Measurements from ENCODE around the gene STK35. TPM values are rescaled to one million over a fixed set of nuclear protein-coding genes. Genes with fewer than 3 reads are reported as not detected.

Gene STK35
- total and polyA plus RNA-seq, 9 donors: 5.1 to 20.2 (median 13.2) TPM

DNA sequence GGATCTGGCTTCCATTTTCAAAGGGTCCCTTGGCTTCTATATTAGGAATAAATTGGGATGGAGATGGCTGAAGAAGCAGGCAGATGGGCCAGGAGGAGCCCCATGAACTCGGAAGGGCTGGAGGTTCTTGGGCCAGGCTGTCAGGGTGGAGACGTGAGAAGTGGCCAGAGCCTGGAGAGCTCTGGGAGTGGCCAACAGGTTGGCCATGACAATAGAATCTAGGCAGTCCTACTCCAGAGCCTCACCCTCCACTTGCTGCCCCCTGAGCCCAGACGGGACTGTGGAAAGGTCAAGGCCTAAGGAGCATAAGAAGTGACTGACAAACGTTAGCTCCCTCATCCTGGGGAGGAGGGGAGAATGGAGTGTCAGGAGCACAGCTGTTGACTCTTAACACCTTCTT, 62.1 kb downstream of the STK35 start:
- no peak for DNase-seq
- H3K4me1 ChIP-seq (ENCODE audit: insufficient read depth): no peaks in the 10 kb centered on the region
- H3K36me3 ChIP-seq: no peaks in the 10 kb centered on the region
- H3K9me3 ChIP-seq: no peaks in the 10 kb centered on the region
- TF ChIP-seq, protein P1, sequence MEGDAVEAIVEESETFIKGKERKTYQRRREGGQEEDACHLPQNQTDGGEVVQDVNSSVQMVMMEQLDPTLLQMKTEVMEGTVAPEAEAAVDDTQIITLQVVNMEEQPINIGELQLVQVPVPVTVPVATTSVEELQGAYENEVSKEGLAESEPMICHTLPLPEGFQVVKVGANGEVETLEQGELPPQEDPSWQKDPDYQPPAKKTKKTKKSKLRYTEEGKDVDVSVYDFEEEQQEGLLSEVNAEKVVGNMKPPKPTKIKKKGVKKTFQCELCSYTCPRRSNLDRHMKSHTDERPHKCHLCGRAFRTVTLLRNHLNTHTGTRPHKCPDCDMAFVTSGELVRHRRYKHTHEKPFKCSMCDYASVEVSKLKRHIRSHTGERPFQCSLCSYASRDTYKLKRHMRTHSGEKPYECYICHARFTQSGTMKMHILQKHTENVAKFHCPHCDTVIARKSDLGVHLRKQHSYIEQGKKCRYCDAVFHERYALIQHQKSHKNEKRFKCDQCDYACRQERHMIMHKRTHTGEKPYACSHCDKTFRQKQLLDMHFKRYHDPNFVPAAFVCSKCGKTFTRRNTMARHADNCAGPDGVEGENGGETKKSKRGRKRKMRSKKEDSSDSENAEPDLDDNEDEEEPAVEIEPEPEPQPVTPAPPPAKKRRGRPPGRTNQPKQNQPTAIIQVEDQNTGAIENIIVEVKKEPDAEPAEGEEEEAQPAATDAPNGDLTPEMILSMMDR (IDR thresholded peaks at IDR 0.05): no peak
- no peak for TF ChIP-seq POLR2A (IDR thresholded peaks at IDR 0.05)
- TF ChIP-seq EP300 (IDR thresholded peaks at IDR 0.05): no peak
- no peak overlapping the region for H3K4me3 ChIP-seq
- H3K27me3 ChIP-seq: no peaks in the 10 kb centered on the region
- 45 to 54% (median 53%) methylated on average over 4 of the region's 4 CpGs for WGBS, 3 donors
- intact Hi-C loops (cut with DNase I): loop anchor here in 3 of 4 donors (10.0 kb wide), 3 partner anchors 69 to 379 kb away; no protein-coding TSS in a partner anchor
- no peak overlapping the region for H3K27ac ChIP-seq

GRCh38 chr20:2164421-2164820, 62.8 kb downstream of the STK35 start:
- Histone ChIP-seq H3K4me3 (no peak overlapping the region), H3K36me3 (no peaks in the 10 kb centered on the region), H3K27me3 (no peaks in the 10 kb centered on the region), H3K4me1 (ENCODE audit: insufficient read depth) (no peaks in the 10 kb centered on the region), H3K9me3 (no peaks in the 10 kb centered on the region), H3K27ac (no peak overlapping the region)
- TF ChIP-seq POLR2A (IDR thresholded peaks at IDR 0.05): no peak
- TF ChIP-seq, protein P1 (IDR thresholded peaks at IDR 0.05): no peak
- no peak for DNase-seq
- intact Hi-C loops (cut with DNase I): loop anchor here in 3 of 4 donors (10.0 kb wide), 3 partner anchors 70 to 380 kb away; no protein-coding TSS in a partner anchor
- WGBS, 3 donors: 92 to 97% (median 96%) methylated on average over 7 of the region's 7 CpGs

GRCh38 chr20:2164966-2165365, 63.3 kb downstream of the STK35 start:
- H3K27ac ChIP-seq: no peak overlapping the region
- no peaks in the 10 kb centered on the region for H3K36me3 ChIP-seq
- TF ChIP-seq EP300 (IDR thresholded peaks at IDR 0.05): no peak
- TF ChIP-seq, protein P1 (IDR thresholded peaks at IDR 0.05): no peak
- no peak for TF ChIP-seq POLR2A (IDR thresholded peaks at IDR 0.05)
- no peaks in the 10 kb centered on the region for H3K9me3 ChIP-seq
- no peaks in the 10 kb centered on the region for H3K4me1 ChIP-seq (ENCODE audit: insufficient read depth)
- intact Hi-C loops (cut with DNase I): loop anchor here in 3 of 4 donors (10.0 kb wide), 3 partner anchors 70 to 380 kb away; no protein-coding TSS in a partner anchor
- 25 to 39% (median 39%) methylated on average over 16 of the region's 16 CpGs for WGBS, 3 donors
- H3K27me3 ChIP-seq: no peaks in the 10 kb centered on the region
- H3K4me3 ChIP-seq: no peak overlapping the region
- DNase-seq: no peak

- WGBS, 3 donors: 91 to 93% (median 91%) methylated on average over 10 of the region's 10 CpGs
- no peak for TF ChIP-seq POLR2A (IDR thresholded peaks at IDR 0.05)
- TF ChIP-seq, protein P1 (IDR thresholded peaks at IDR 0.05): no peak
- no peak for TF ChIP-seq EP300 (IDR thresholded peaks at IDR 0.05)
- intact Hi-C loops (cut with DNase I): loop anchor here in 3 of 4 donors (10.0 kb wide), 3 partner anchors 71 to 381 kb away; no protein-coding TSS in a partner anchor
- Histone ChIP-seq H3K4me1 (ENCODE audit: insufficient read depth) (no peaks in the 10 kb centered on the region), H3K9me3 (no peaks in the 10 kb centered on the region), H3K36me3 (no peaks in the 10 kb centered on the region), H3K27me3 (no peaks in the 10 kb centered on the region), H3K4me3 (no peak overlapping the region), H3K27ac (no peak overlapping the region)
- no peak for DNase-seq
Measured at GRCh38 chr20:2165871-2166270, 64.2 kb downstream of the STK35 start.

Measured in ovary (tissue), 9 donors.